Tibial nerve (tissue), 4 donors: Measurements from ENCODE around the gene NRXN3.

ENCODE experiments used
- CTCF ChIP-seq, 5 experiments: fragments of 200-600 bp in 3 of 5; fragments of 450-650 bp in 2 of 5; sonication (generic) in 3 of 5; IDR thresholded peaks; one replicate each; pipeline ENCODE4 v1.5.1; 2016 to 2019; ENCODE audit warnings: antibody characterized with exemption in 5 of 5, mild to moderate bottlenecking in 3 of 5, moderate library complexity in 2 of 5
- EP300 ChIP-seq, 2 donors: sonication (generic); formaldehyde crosslinking; IDR thresholded peaks; one replicate each; pipeline ENCODE4 v1.6.1; 2017; ENCODE audit warnings: antibody characterized with exemption in 2 of 2, mild to moderate bottlenecking in 1 of 2
- POLR2A ChIP-seq, 2 donors: fragments of 450-650 bp; IDR thresholded peaks; one replicate each; pipeline ENCODE4 v1.6.1; 2017; ENCODE audit warnings: antibody characterized with exemption in 2 of 2, mild to moderate bottlenecking in 2 of 2, moderate library complexity in 2 of 2

- TF ChIP-seq CTCF (IDR thresholded peaks at IDR 0.05): no peak
- TF ChIP-seq POLR2A (IDR thresholded peaks at IDR 0.05): no peak
- TF ChIP-seq EP300 (IDR thresholded peaks at IDR 0.05): no peak
Observed at GRCh38 chr14:78346747-78347146, 176.6 kb downstream of the NRXN3 start.
